MCF 10A (cell line): ENCODE data around the gene VSIG4. TPM values are rescaled to one million over a fixed set of nuclear protein-coding genes. Genes with fewer than 3 reads are reported as not detected.

Experiments used
- BruUV-seq: library from RNA; stranded (reverse); fragments of 400-500 nt; replicated peaks from 2 replicates; lab custom pipeline; 2021; lab: Mats Ljungman, UMichigan
- CTCF ChIA-PET: fragments of 300-600 bp; sonication (Branson Sonifier 250); formaldehyde crosslinking; extraction: SDS; loops from one replicate; lab custom pipeline; 2021; ENCODE audit warnings: antibody characterized with exemption, inconsistent platforms; lab: Yijun Ruan, JAX
- POLR2A ChIA-PET: fragments of 300-600, 350-650 bp; sonication (Branson Sonifier 250); formaldehyde crosslinking; extraction: SDS; loops from one replicate; lab custom pipeline; 2020; ENCODE audit warnings: antibody characterized with exemption, inconsistent platforms; lab: Yijun Ruan, JAX
- DNase-seq: peaks from one replicate; pipeline ENCODE4 v3.0.0-alpha.2; 2018; ENCODE audit not compliant: unreplicated experiment
- H3K27ac Mint-ChIP-seq: one replicate; pipeline ENCODE4 v1.8.0; 2022; ENCODE audit warnings: mild to moderate bottlenecking, low read depth, mixed read lengths; ENCODE audit not compliant: unreplicated experiment
- H3K27me3 Mint-ChIP-seq: one replicate; pipeline ENCODE4 v1.8.0; 2022; ENCODE audit warnings: mixed read lengths; ENCODE audit not compliant: insufficient read depth, unreplicated experiment
- H3K36me3 Mint-ChIP-seq: one replicate; pipeline ENCODE4 v1.8.0; 2022; ENCODE audit warnings: mild to moderate bottlenecking, moderate library complexity, mixed read lengths; ENCODE audit not compliant: insufficient read depth, unreplicated experiment
- H3K4me1 Mint-ChIP-seq: one replicate; pipeline ENCODE4 v1.8.0; 2022; ENCODE audit warnings: mixed read lengths; ENCODE audit not compliant: insufficient read depth, unreplicated experiment
- H3K4me3 Mint-ChIP-seq: one replicate; pipeline ENCODE4 v1.8.0; 2022; ENCODE audit warnings: mild to moderate bottlenecking, moderate library complexity, mixed read lengths; ENCODE audit not compliant: unreplicated experiment
- H3K9me3 Mint-ChIP-seq: one replicate; pipeline ENCODE4 v1.8.0; 2022; ENCODE audit warnings: mixed read lengths; ENCODE audit not compliant: unreplicated experiment
- CTCF ChIP-seq: fragments of 200-600 bp; IDR thresholded peaks from one replicate; pipeline ENCODE4 v1.8.0; 2022; ENCODE audit warnings: antibody characterized with exemption, mild to moderate bottlenecking; ENCODE audit not compliant: unreplicated experiment
- intact Hi-C: fragments of 100-400 bp; cut with micrococcal nuclease; formaldehyde crosslinking; loops from 2 replicates; pipeline ENCODE4 v1.14.1; 2022
- total RNA-seq: library from RNA; stranded (reverse); gene quantifications from 2 replicates; pipeline ENCODE4 v1.2.3, GENCODE V29; 2022

Gene VSIG4
- total RNA-seq, 1 experiment from 2014 or later = not detected

GRCh38 chrX:65994519-65995506, 45.1 kb downstream of the VSIG4 start:
- no peak for TF ChIP-seq CTCF
- Mint-ChIP-seq H3K27ac (no peak overlapping the region), H3K36me3 (peaks cover 6% of the 10 kb centered on the region), H3K4me3 (no peak overlapping the region), H3K27me3 (no peaks in the 10 kb centered on the region), H3K4me1 (no peaks in the 10 kb centered on the region), H3K9me3 (no peaks in the 10 kb centered on the region)
- DNase-seq = no peak
- no TSS peak for BruUV-seq
- intact Hi-C loops = no loop called here
- POLR2A ChIA-PET = no interaction called here
- CTCF ChIA-PET = interaction anchor here (0.7 to 1.3 kb wide), 2 partner anchors 8 to 736 kb away, joined by 3 to 5 read pairs; no protein-coding TSS in a partner anchor

- Mint-ChIP-seq H3K36me3 (peaks cover 6% of the 10 kb centered on the region), H3K27ac (no peak overlapping the region), H3K27me3 (no peaks in the 10 kb centered on the region), H3K9me3 (no peaks in the 10 kb centered on the region), H3K4me3 (no peak overlapping the region), H3K4me1 (no peaks in the 10 kb centered on the region)
- no peak for DNase-seq
- BruUV-seq = no TSS peak
- CTCF ChIA-PET = interaction anchor here (0.7 kb wide), 1 partner anchor 737 kb away, joined by 3 read pairs; no protein-coding TSS in a partner anchor
- TF ChIP-seq CTCF = no peak
- intact Hi-C loops = no loop called here
- POLR2A ChIA-PET = no interaction called here
These were observed 45.9 kb downstream of the VSIG4 start for GRCh38 chrX:65993915-65994460.

GRCh38 chrX:65993332-65993731, 46.5 kb downstream of the VSIG4 start:
- peaks cover 6% of the 10 kb centered on the region for H3K36me3 Mint-ChIP-seq
- ChIA-PET CTCF (interaction anchor here (0.5 kb wide), 1 partner anchor 214 kb away, joined by 3 read pairs; no protein-coding TSS in a partner anchor), POLR2A (no interaction called here)
- H3K27me3 Mint-ChIP-seq = no peaks in the 10 kb centered on the region
- BruUV-seq = no TSS peak
- no peak for DNase-seq
- TF ChIP-seq CTCF = no peak
- H3K4me3 Mint-ChIP-seq = no peak overlapping the region
- H3K4me1 Mint-ChIP-seq = no peaks in the 10 kb centered on the region
- H3K27ac Mint-ChIP-seq = no peak overlapping the region
- intact Hi-C loops = no loop called here
- no peaks in the 10 kb centered on the region for H3K9me3 Mint-ChIP-seq

- H3K27me3 Mint-ChIP-seq = no peaks in the 10 kb centered on the region
- CTCF ChIA-PET = interaction anchor here (0.6 to 1.0 kb wide), 4 partner anchors 10 to 461 kb away, joined by 3 read pairs; no protein-coding TSS in a partner anchor
- H3K36me3 Mint-ChIP-seq = peaks cover 6% of the 10 kb centered on the region
- no peak for TF ChIP-seq CTCF
- no peak overlapping the region for H3K4me3 Mint-ChIP-seq
- no peak overlapping the region for H3K27ac Mint-ChIP-seq
- POLR2A ChIA-PET = no interaction called here
- intact Hi-C loops = no loop called here
- H3K9me3 Mint-ChIP-seq = no peaks in the 10 kb centered on the region
- no peak for DNase-seq
- BruUV-seq = no TSS peak
- H3K4me1 Mint-ChIP-seq = peaks cover 6% of the 10 kb centered on the region
These were observed 49.2 kb downstream of the VSIG4 start for GRCh38 chrX:65990702-65991101.
